IgD-negative memory B cell (primary cell): ENCODE data around the gene BEND3. TPM values are rescaled to one million over a fixed set of nuclear protein-coding genes. Genes with fewer than 3 reads are reported as not detected.
"Not testable (repeated sequence)": the region's sequence is repeated elsewhere in the genome, so short reads cannot be mapped to it uniquely, and the experiment has no call there.

ENCODE experiments used
- H3K27ac Mint-ChIP-seq, 3 donors: one replicate each; pipeline ENCODE4 v1.8.0; 2020 to 2022; ENCODE audit warnings: mild to moderate bottlenecking in 3 of 3, mixed read lengths in 3 of 3, moderate library complexity in 1 of 3
- H3K27me3 Mint-ChIP-seq: one replicate; pipeline ENCODE4 v1.8.0; 2021; ENCODE audit warnings: mixed read lengths
- H3K36me3 Mint-ChIP-seq: one replicate; pipeline ENCODE4 v1.8.0; 2020; ENCODE audit warnings: mild to moderate bottlenecking, mixed read lengths
- H3K4me1 Mint-ChIP-seq, 3 donors: one replicate each; pipeline ENCODE4 v1.8.0; 2020 to 2022; ENCODE audit warnings: mixed read lengths in 3 of 3, mild to moderate bottlenecking in 1 of 3
- H3K4me3 Mint-ChIP-seq, 4 donors: one replicate each; pipeline ENCODE4 v1.8.0; 2020 to 2022; ENCODE audit warnings: mild to moderate bottlenecking in 4 of 4, mixed read lengths in 4 of 4, moderate library complexity in 3 of 4
- H3K9me3 Mint-ChIP-seq, 3 donors: one replicate each; pipeline ENCODE4 v1.8.0; 2020 to 2021; ENCODE audit warnings: mixed read lengths in 3 of 3, mild to moderate bottlenecking in 1 of 3
- polyA plus RNA-seq: library from polyadenylated mRNA; unstranded; fragments of 300-500 nt; fragmentation: Illumina TruSeq; gene quantifications from one replicate; pipeline ENCODE4 v1.2.3, GENCODE V29; 2021

The BEND3 gene
- polyA plus RNA-seq = 0.90 TPM

GRCh38 chr6:107114926-107115694 lies at the start of gene BEND3:
BEND3 (minus strand) TSS chr6:107115515; CDS start chr6:107099285, 16,230 bp downstream.
- Mint-ChIP-seq H3K4me1 (peaks cover 6 to 12% (median 9%) of the 10 kb centered on the region in 3 donors), H3K4me3 (peak within 1 kb of the TSS; percentile 84 to 98 (median 95)), H3K9me3 (no peaks in the 10 kb centered on the region), H3K27ac (peak within 1 kb of the TSS; percentile 83 to 89 (median 84)), H3K36me3 (no peaks in the 10 kb centered on the region), H3K27me3 (peaks cover 3% of the 10 kb centered on the region)

GRCh38 chr6:107164299-107164698 lies 49.0 kb upstream of the BEND3 start:
- not testable (repeated sequence) for H3K4me1 Mint-ChIP-seq, H3K27ac Mint-ChIP-seq, H3K36me3 Mint-ChIP-seq, H3K9me3 Mint-ChIP-seq, H3K27me3 Mint-ChIP-seq, H3K4me3 Mint-ChIP-seq

GRCh38 chr6:107161521-107161920 lies 46.2 kb upstream of the BEND3 start:
- Mint-ChIP-seq H3K36me3 (peaks cover 3% of the 10 kb centered on the region), H3K27me3 (no peaks in the 10 kb centered on the region), H3K27ac (no peak overlapping the region), H3K9me3 (peaks cover 0 to 1% (median 0%) of the 10 kb centered on the region in 3 donors), H3K4me1 (peaks cover 0 to 1% (median 0%) of the 10 kb centered on the region in 3 donors), H3K4me3 (no peak overlapping the region)

GRCh38 chr6:107156617-107157016 lies 41.3 kb upstream of the BEND3 start:
- Mint-ChIP-seq H3K27ac (peak overlapping the region in 2 of 3 donors; percentile 1 to 28), H3K27me3 (no peaks in the 10 kb centered on the region), H3K36me3 (peaks cover 6% of the 10 kb centered on the region), H3K4me1 (peaks cover 1 to 4% (median 2%) of the 10 kb centered on the region in 3 donors), H3K9me3 (peaks cover 0 to 1% (median 0%) of the 10 kb centered on the region in 3 donors), H3K4me3 (no peak overlapping the region)

DNA sequence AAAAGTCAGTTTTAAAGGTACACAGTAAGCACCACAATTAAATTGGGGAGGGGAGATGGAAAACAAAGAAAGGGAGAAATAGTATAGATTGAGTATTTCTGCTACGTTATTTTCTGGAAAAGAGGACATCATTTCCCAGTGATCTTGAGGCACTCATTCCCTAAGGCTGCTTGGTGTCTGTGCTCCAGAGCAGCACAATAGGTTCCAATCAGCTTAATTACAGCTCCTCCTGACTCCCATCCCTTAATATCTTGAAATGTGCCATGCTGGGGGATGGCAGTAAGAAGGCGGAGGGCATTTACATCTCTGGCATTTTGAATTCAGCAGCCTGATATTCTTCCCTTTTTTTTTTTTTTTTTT lies 39.5 kb upstream of the BEND3 start:
- Mint-ChIP-seq H3K27ac (no peak overlapping the region), H3K9me3 (no peaks in the 10 kb centered on the region), H3K27me3 (no peaks in the 10 kb centered on the region), H3K36me3 (peaks cover 5% of the 10 kb centered on the region), H3K4me3 (no peak overlapping the region), H3K4me1 (peaks cover 1 to 4% (median 2%) of the 10 kb centered on the region in 3 donors)

DNA sequence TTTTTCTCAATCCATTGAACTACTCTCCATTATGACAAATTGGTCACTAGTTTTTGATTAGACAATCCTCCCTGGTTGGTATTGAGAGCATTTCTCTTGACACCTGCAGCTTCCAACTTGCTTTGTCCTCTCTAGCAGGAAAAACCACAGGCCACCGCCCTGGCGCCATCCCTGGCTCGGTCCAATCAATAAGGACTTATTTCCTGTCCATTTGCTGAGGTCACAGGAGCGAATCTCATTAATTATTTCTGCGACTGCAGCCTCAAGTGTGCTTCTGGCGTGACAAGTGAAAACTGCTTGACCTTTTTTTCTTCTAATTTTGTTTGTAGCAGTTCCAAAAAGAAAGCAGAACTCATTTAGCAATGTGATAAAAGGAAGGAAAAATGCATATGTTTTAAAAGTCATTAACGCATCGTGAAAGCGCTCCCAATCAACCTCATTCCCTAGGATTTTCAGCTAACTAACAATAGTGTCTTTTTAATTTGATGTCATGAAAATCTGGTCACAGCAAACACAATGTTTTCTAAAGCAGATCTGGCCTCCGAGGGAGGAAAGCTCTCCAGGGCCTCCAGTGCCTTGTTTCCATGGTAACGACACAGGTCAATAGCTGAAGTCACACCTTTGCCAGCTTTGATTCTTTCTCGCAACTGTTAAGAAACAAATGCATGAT lies 39.0 kb upstream of the BEND3 start:
- H3K27ac Mint-ChIP-seq = no peak overlapping the region
- no peaks in the 10 kb centered on the region for H3K9me3 Mint-ChIP-seq
- H3K27me3 Mint-ChIP-seq = no peaks in the 10 kb centered on the region
- H3K36me3 Mint-ChIP-seq = peaks cover 6% of the 10 kb centered on the region
- H3K4me3 Mint-ChIP-seq = no peak overlapping the region
- peaks cover 1 to 4% (median 2%) of the 10 kb centered on the region in 3 donors for H3K4me1 Mint-ChIP-seq

DNA sequence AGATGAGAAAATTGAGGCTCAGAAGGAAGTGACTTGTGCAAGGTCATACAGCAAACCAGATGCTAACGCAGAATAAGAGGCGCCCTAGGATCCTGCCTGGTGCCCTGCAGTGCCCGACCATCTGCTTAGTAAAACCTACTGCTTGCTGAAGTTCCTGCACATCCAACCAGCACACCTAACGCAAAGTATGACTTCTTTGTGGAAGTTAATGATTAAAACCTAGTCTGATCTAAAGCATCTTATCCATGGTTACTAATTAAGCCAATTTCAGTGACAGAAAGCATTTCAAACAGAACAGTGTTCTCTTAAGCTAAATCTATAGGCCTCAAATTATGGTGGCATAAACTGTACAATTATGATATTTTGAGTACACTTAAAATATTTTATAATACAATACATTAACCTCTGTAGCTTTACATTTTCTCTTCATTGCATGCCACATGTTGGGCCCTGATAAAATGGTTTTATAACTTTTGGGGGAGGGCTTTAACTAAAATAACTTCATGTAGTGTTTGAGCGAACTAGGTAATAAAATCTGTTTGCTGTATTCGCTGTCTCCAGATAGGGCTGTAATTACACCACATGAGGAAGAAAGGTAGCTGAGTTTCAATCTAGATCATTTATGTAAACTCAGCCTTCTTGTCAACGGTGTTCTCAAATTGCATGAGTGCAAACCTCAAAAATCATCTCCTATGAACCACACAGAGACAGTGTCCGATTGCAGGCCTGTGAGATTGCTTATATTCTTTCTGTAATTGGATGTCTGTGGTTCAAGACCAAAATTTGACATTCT lies 37.5 kb upstream of the BEND3 start:
- Mint-ChIP-seq H3K27me3 (no peaks in the 10 kb centered on the region), H3K27ac (no peak overlapping the region), H3K36me3 (peaks cover 6% of the 10 kb centered on the region), H3K4me1 (peaks cover 1 to 4% (median 2%) of the 10 kb centered on the region in 3 donors), H3K9me3 (no peaks in the 10 kb centered on the region), H3K4me3 (no peak overlapping the region)

- no peaks in the 10 kb centered on the region for H3K27me3 Mint-ChIP-seq
- H3K27ac Mint-ChIP-seq = no peak overlapping the region
- peaks cover 2% of the 10 kb centered on the region for H3K36me3 Mint-ChIP-seq
- peaks cover 0 to 2% (median 0%) of the 10 kb centered on the region in 3 donors for H3K4me1 Mint-ChIP-seq
- no peak overlapping the region for H3K4me3 Mint-ChIP-seq
- H3K9me3 Mint-ChIP-seq = no peaks in the 10 kb centered on the region
Observed at GRCh38 chr6:107144666-107145065, 29.4 kb upstream of the BEND3 start.

GRCh38 chr6:107144014-107144413 lies 28.7 kb upstream of the BEND3 start:
- Mint-ChIP-seq H3K36me3 (peaks cover 2% of the 10 kb centered on the region), H3K4me1 (peaks cover 0 to 2% (median 0%) of the 10 kb centered on the region in 3 donors), H3K27ac (no peak overlapping the region), H3K4me3 (no peak overlapping the region), H3K9me3 (no peaks in the 10 kb centered on the region), H3K27me3 (no peaks in the 10 kb centered on the region)

GRCh38 chr6:107140581-107140980 lies 25.3 kb upstream of the BEND3 start:
- H3K36me3 Mint-ChIP-seq = peaks cover 2% of the 10 kb centered on the region
- no peaks in the 10 kb centered on the region for H3K27me3 Mint-ChIP-seq
- no peak overlapping the region for H3K27ac Mint-ChIP-seq
- H3K9me3 Mint-ChIP-seq = no peaks in the 10 kb centered on the region
- peaks cover 0 to 2% (median 0%) of the 10 kb centered on the region in 3 donors for H3K4me1 Mint-ChIP-seq
- H3K4me3 Mint-ChIP-seq = no peak overlapping the region

GRCh38 chr6:107136324-107136723 lies 21.0 kb upstream of the BEND3 start:
- H3K9me3 Mint-ChIP-seq, H3K4me1 Mint-ChIP-seq, H3K4me3 Mint-ChIP-seq, H3K27me3 Mint-ChIP-seq, H3K36me3 Mint-ChIP-seq: not testable (repeated sequence)
- peak overlapping the region in 1 of 3 donors; percentile 51 for H3K27ac Mint-ChIP-seq

- not testable (repeated sequence) for H3K4me3 Mint-ChIP-seq, H3K36me3 Mint-ChIP-seq, H3K27me3 Mint-ChIP-seq, H3K9me3 Mint-ChIP-seq, H3K4me1 Mint-ChIP-seq, H3K27ac Mint-ChIP-seq
Observed at GRCh38 chr6:107135048-107135680, 19.8 kb upstream of the BEND3 start.

DNA sequence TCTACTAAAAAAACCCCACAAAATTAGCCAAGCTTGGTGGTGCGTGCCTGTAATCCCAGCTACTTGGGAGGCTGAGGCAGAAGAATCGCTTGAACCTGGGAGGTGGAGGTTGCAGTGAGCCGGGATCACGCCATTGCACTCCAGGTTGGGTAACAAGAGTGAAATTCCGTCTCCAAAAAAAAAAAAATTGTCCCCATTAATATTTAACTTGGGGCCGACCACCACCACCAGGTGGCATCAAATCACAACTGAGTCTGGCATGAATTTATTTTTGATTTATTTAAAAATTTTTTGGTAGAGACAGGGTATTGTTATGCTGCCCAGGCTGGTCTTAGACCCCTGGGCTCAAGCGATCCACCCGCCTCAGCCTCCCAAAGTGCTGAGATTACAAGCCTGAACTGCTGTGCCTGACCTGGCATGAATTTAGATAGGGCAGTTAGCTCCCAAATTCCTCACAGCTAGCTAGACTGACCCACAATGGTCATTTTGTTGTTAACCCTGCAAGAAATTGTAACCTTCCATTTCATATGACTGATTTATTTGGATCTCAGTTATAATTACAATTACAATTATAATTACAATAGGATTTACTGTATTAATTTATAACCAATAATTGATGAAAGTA lies 17.1 kb upstream of the BEND3 start:
- no peak overlapping the region for H3K27ac Mint-ChIP-seq
- peaks cover 6% of the 10 kb centered on the region for H3K27me3 Mint-ChIP-seq
- H3K36me3 Mint-ChIP-seq = peaks cover 3% of the 10 kb centered on the region
- H3K9me3 Mint-ChIP-seq = no peaks in the 10 kb centered on the region
- H3K4me3 Mint-ChIP-seq = no peak overlapping the region
- peaks cover 0 to 7% (median 6%) of the 10 kb centered on the region in 3 donors for H3K4me1 Mint-ChIP-seq

DNA sequence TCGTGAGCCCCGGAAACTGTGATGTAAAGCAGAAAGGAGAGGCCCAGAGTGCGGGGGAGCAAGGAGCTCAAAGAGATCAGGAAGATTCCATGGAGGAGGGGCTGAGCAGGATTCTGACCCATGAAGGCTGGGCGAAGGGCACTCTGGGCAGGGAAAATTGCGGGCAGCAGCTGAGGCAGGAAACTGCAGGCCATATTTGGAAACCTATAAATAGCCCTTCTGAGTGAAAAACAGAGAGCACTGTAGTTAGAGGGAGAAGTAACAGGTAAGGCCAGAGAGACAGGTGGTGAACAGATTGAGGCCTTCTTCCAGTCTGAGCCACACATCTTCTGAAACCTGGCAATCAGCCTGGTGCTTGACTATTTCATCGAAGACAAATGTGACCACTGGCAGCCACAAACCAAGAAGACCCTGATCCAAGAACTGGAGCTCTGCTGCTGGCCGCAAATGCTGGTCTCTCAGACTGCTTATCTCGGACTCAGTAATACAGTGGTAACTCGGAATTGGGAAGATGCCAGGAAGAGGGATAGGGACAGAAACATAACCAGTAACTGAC lies 14.1 kb upstream of the BEND3 start:
- no peak overlapping the region for H3K27ac Mint-ChIP-seq
- H3K9me3 Mint-ChIP-seq = no peaks in the 10 kb centered on the region
- H3K27me3 Mint-ChIP-seq = peaks cover 6% of the 10 kb centered on the region
- peaks cover 0 to 14% (median 9%) of the 10 kb centered on the region in 3 donors for H3K4me1 Mint-ChIP-seq
- H3K4me3 Mint-ChIP-seq = no peak overlapping the region
- peaks cover 3% of the 10 kb centered on the region for H3K36me3 Mint-ChIP-seq
